Adrenal gland (tissue), 5 donors: ENCODE data around the gene TOR1AIP1.

Experiments
- CTCF ChIP-seq, 6 experiments: fragments of 450-650 bp in 4 of 6; fragments of 200-600 bp in 2 of 6; sonication (generic) in 1 of 6; IDR thresholded peaks; 1 replicate in 5 of 6; 2 replicates in 1 of 6; pipeline versions ENCODE4 v1.5.1 to v1.8.0; 2016 to 2021; ENCODE audit warnings: antibody characterized with exemption in 6 of 6, mild to moderate bottlenecking in 2 of 6, moderate library complexity in 1 of 6
- POLR2A ChIP-seq, 2 donors: fragments of 450-650 bp; IDR thresholded peaks; one replicate each; pipeline ENCODE4 v1.6.1; 2017; ENCODE audit warnings: antibody characterized with exemption in 2 of 2, mild to moderate bottlenecking in 2 of 2, moderate library complexity in 1 of 2
- donor health status: DM: no; HTN: no; CAD: no.

- TF ChIP-seq CTCF (IDR thresholded peaks at IDR 0.05) (no peak), POLR2A (IDR thresholded peaks at IDR 0.05) (no peak)
Measured at GRCh38 chr1:179941454-179941853, 59.4 kb downstream of the TOR1AIP1 start.
